Upper lobe of left lung (tissue), 6 donors: ENCODE measurements around the gene ISM2. TPM values are rescaled to one million over a fixed set of nuclear protein-coding genes. Genes with fewer than 3 reads are reported as not detected.
A peak's percentile ranks its signal among the peaks of the same experiment; 100 is the strongest.

Source experiments
- ATAC-seq, 2 donors: fragments of 200-7000 bp; cut with Tn5 transposase; one replicate each; pipeline ENCODE4 v1.9.1; 2022; ENCODE audit warnings: mild to moderate bottlenecking in 2 of 2, moderate library complexity in 2 of 2; ENCODE audit not compliant: low FRiP score in 2 of 2
- DNase-seq, 2 donors: peaks; one replicate each; pipeline ENCODE4 v3.0.0-alpha.2; 2019 to 2020
- H3K27ac ChIP-seq, 4 donors: fragments of 200-600 bp; sonication (generic); one replicate each; pipeline ENCODE4 v1.5.1; 2016 to 2019
- H3K27me3 ChIP-seq, 4 donors: fragments of 200-600 bp; sonication (generic); one replicate each; pipeline ENCODE4 v1.5.1; 2017 to 2019
- H3K36me3 ChIP-seq, 4 donors: fragments of 200-600 bp; sonication (generic); one replicate each; pipeline ENCODE4 v1.5.1; 2016 to 2019
- H3K4me1 ChIP-seq, 4 donors: fragments of 200-600 bp; sonication (generic); one replicate each; pipeline ENCODE4 v1.5.1; 2018 to 2019
- H3K4me3 ChIP-seq, 4 donors: fragments of 200-600 bp; sonication (generic); one replicate each; pipeline ENCODE4 v1.5.1; 2017 to 2019; ENCODE audit warnings: mild to moderate bottlenecking in 2 of 4, moderate library complexity in 1 of 4
- H3K9me3 ChIP-seq, 4 donors: fragments of 200-600 bp; sonication (generic); one replicate each; pipeline ENCODE4 v1.5.1; 2018 to 2019
- EP300 ChIP-seq, 4 donors: sonication (generic); formaldehyde crosslinking; IDR thresholded peaks; one replicate each; pipeline ENCODE4 v1.5.1; 2017; ENCODE audit warnings: antibody characterized with exemption in 4 of 4, control low read depth in 2 of 4
- POLR2A ChIP-seq, 4 donors: fragments of 450-650 bp; IDR thresholded peaks; one replicate each; pipeline ENCODE4 v1.5.1; 2016 to 2017; ENCODE audit warnings: antibody characterized with exemption in 4 of 4, mild to moderate bottlenecking in 2 of 4
- POLR2AphosphoS5 ChIP-seq, 2 donors: sonication (generic); formaldehyde crosslinking; IDR thresholded peaks; one replicate each; pipeline ENCODE4 v1.5.1; 2017; ENCODE audit warnings: antibody characterized with exemption in 2 of 2
- WGBS, 2 donors: methylation state at CpG; one replicate each; pipeline ENCODE4 v1.1.5; 2017 to 2018; 5-methylcytosine and 5-hydroxymethylcytosine counted together
- total RNA-seq, 6 donors: library from RNA; depleted of rRNA in 4 of 6; stranded (reverse); fragments of >200 nt in 4 of 6; gene quantifications; one replicate each; pipeline versions ENCODE4 v1.1.0 to v1.2.1, GENCODE V29; 2016 to 2021
- TF ChIP-seq, protein P1 (sequence below), 6 experiments: fragments of 450-650 bp in 4 of 6; fragments of 200-600 bp in 2 of 6; sonication (generic) in 2 of 6; IDR thresholded peaks; one replicate each; pipeline ENCODE4 v1.5.1; 2016 to 2019; ENCODE audit warnings: antibody characterized with exemption in 6 of 6
- donor health status: DM: no; HTN: no; CAD: no; lungs with moderate emphysema.
- donor health status: DM: no; HTN: yes; CAD: no; lungs with severe emphysema.

The ISM2 gene
- total RNA-seq, 6 donors from 2014 or later, result not detected

DNA sequence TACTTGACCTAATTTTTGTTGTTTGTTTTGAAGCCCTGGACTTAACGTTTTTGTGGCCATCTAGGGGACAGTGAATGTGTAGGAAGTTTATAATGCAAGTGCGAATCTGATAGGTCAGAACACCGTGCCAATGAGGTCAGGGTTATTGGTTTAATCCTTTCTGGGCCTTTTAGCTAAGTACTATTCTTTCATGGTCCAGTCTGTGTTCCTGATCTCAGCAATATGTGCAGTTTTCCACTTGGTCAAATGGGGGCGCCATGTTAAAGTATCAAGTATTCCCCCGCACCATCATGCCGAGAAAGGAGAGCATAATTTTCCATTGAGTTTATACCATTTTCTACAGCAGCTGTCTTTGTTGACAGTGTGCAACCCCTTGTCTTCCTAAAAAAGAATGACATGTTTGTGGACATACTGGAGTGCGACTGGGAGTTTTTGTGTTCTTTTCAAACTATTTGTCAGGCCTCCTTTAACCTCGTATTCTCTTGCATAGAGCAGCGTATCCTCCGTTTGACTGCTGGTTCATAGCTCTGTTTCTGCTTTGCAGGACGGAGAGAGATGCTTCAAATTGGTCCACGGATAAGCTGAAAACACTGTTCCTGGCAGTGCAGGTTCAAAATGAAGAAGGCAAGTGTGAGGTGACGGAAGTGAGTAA is 39.4 kb downstream of the ISM2 start:
- TF ChIP-seq, protein P1, sequence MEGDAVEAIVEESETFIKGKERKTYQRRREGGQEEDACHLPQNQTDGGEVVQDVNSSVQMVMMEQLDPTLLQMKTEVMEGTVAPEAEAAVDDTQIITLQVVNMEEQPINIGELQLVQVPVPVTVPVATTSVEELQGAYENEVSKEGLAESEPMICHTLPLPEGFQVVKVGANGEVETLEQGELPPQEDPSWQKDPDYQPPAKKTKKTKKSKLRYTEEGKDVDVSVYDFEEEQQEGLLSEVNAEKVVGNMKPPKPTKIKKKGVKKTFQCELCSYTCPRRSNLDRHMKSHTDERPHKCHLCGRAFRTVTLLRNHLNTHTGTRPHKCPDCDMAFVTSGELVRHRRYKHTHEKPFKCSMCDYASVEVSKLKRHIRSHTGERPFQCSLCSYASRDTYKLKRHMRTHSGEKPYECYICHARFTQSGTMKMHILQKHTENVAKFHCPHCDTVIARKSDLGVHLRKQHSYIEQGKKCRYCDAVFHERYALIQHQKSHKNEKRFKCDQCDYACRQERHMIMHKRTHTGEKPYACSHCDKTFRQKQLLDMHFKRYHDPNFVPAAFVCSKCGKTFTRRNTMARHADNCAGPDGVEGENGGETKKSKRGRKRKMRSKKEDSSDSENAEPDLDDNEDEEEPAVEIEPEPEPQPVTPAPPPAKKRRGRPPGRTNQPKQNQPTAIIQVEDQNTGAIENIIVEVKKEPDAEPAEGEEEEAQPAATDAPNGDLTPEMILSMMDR (IDR thresholded peaks at IDR 0.05), result peak in 5 of 6 experiments; percentile 34 to 50 (median 39)
- TF ChIP-seq POLR2AphosphoS5 (IDR thresholded peaks at IDR 0.05), result no peak
- WGBS, 2 donors, result 43% methylated on average over 13 of the region's 13 CpGs
- Histone ChIP-seq H3K4me3 (peak overlapping the region; percentile 75 to 99 (median 88)), H3K36me3 (peaks cover 23 to 48% (median 44%) of the 10 kb centered on the region in 4 donors), H3K27me3 (no peaks in the 10 kb centered on the region), H3K4me1 (peaks cover 17 to 26% (median 21%) of the 10 kb centered on the region in 4 donors), H3K9me3 (no peaks in the 10 kb centered on the region), H3K27ac (no peak overlapping the region)
- DNase-seq, result peak in 1 of 2 donors; percentile 65
- no peak for ATAC-seq

DNA sequence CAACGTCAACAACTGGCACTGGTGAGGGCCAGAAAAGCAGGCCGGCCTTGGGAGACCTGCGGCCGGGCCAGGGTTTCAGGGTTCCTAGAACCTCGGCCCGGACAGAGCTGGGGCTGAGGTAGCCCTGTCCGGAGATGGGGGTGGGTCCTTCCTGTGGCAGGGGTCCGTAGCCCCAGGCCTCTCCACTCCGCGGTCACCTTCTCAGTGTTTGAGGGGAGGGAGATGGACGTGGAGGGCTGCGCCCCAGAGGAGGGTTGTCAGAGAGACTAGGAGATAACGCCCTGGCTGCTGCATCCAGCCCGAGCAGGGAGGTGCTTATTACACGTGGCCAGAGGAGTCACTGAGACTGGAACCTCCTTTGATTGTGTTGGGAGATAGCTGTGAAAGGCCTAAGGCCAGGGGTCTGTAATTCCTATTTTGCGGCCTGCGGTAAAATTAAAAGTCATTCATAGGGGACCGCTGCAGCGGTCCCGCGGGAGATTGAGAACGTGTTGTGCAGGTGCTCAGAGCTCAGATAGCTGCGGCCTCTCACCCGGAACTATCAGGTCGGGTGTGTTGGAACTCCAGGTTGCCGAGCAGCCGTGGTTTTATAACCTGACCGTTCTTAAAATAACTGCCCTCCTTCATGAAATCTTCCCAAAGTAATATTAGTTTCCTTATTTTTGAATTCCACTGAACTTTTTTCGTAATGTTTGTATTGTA is 40.2 kb downstream of the ISM2 start:
- DNase-seq, result peak in 1 of 2 donors; percentile 31
- ATAC-seq, result peak; percentile 13 to 49
- 1% methylated on average over 14 to 17 of the region's 29 CpGs for WGBS, 2 donors

DNA sequence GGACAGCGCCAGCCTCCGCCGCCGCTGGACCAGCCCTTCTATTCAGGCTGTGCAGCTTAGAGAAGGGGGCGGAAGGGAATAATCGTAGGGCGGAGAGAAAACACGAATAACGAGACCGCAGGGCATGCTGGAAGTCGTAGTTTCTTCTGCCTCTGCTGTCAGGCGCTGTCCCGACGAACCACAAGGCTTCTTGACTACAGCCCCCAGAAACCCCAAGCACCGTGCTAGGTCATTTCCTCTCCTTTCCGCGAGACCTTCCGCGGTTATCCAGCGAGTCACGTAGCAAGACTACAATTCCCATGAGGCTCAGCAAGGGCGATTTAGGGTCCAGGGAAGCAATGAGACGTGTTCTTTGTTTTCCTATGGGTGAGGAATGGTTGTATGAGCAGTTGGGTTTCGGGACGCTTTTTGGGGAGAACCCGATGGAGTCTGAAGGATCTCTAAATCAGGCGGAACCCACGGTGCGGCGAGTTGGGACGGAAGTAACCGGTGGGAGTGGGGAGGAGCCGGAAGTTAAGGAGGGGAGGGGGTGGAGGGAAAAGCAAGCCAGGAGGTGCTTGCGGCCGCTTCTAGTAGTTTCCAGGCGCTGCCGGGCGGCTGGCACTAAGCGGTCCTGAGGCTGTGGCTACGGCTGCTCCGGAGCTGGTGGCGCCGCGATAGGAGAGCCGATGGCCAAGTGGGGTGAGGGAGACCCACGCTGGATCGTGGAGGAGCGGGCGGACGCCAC is 40.9 kb downstream of the ISM2 start, which contains the start of the genes AHSA1 and VIPAS39:
Gene AHSA1, plus strand, starts transcription at position 572 of the 727 bp plus-strand sequence. Its CDS starts 97 bp downstream, at position 669.
Gene VIPAS39, minus strand, starts transcription at position 80 of the 727 bp plus-strand sequence. CDS start 3,499 bp downstream, outside the sequence.
- TF ChIP-seq, protein P1 (IDR thresholded peaks at IDR 0.05), result no peak
- TF ChIP-seq POLR2A (IDR thresholded peaks at IDR 0.05) (peak in 3 of 4 donors; percentile 53 to 62 (median 59)), POLR2AphosphoS5 (IDR thresholded peaks at IDR 0.05) (peak in 1 of 2 donors; percentile 87), EP300 (IDR thresholded peaks at IDR 0.05) (no peak)
- H3K4me3 ChIP-seq, result peak within 1 kb of the TSS; percentile 75 to 99 (median 88)
- H3K9me3 ChIP-seq, result no peaks in the 10 kb centered on the region
- peaks cover 16 to 44% (median 32%) of the 10 kb centered on the region in 4 donors for H3K36me3 ChIP-seq
- peak; percentile 99 for ATAC-seq
- WGBS, 2 donors, result 0 to 2% methylated on average over 43 to 50 of the region's 50 CpGs
- peaks cover 17 to 26% (median 21%) of the 10 kb centered on the region in 4 donors for H3K4me1 ChIP-seq
- peak within 1 kb of the TSS; percentile 84 to 97 (median 90) for H3K27ac ChIP-seq
- DNase-seq, result peak; percentile 91 to 99
- H3K27me3 ChIP-seq, result no peaks in the 10 kb centered on the region

More for the DNA sequence above, 40.2 kb downstream of the ISM2 start:
- Histone ChIP-seq H3K4me1 (peaks cover 17 to 26% (median 21%) of the 10 kb centered on the region in 4 donors), H3K9me3 (no peaks in the 10 kb centered on the region), H3K36me3 (peaks cover 17 to 44% (median 37%) of the 10 kb centered on the region in 4 donors), H3K27me3 (no peaks in the 10 kb centered on the region), H3K27ac (peak overlapping the region; percentile 84 to 97 (median 90)), H3K4me3 (peak overlapping the region; percentile 75 to 99 (median 88))
- TF ChIP-seq, protein P1 (IDR thresholded peaks at IDR 0.05), result peak in 1 of 6 experiments; percentile 10
- TF ChIP-seq POLR2A (IDR thresholded peaks at IDR 0.05) (peak in 1 of 4 donors; percentile 10), EP300 (IDR thresholded peaks at IDR 0.05) (no peak), POLR2AphosphoS5 (IDR thresholded peaks at IDR 0.05) (no peak)

DNA sequence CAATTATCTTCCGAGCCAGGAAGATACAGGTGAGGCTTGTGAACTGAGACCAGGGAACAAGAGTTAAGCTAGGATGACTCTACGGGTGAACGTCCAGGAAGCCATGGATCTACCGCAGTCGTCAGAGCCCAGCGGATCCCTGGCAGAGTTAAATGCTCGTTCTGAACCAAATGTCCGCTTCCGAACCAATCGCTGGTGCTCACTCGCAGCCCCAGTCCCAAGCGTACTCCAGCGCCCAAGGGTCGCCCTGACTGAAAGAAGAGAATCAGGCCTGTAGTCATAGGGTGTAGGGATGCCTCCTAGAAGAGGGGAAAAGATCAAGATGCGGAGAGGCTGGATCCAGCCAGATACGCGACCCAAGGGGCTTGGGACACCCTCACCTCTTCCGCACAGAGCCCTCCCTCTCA is 41.5 kb downstream of the ISM2 start:
- DNase-seq (no peak), ATAC-seq (peak in 1 of 2 donors; percentile 5)
- TF ChIP-seq POLR2A (IDR thresholded peaks at IDR 0.05) (peak in 2 of 4 donors; percentile 68), EP300 (IDR thresholded peaks at IDR 0.05) (no peak), POLR2AphosphoS5 (IDR thresholded peaks at IDR 0.05) (no peak)
- TF ChIP-seq, protein P1 (IDR thresholded peaks at IDR 0.05), result no peak
- H3K27me3 ChIP-seq, result no peaks in the 10 kb centered on the region
- peak overlapping the region; percentile 84 to 97 (median 90) for H3K27ac ChIP-seq
- peaks cover 11 to 44% (median 27%) of the 10 kb centered on the region in 4 donors for H3K36me3 ChIP-seq
- WGBS, 2 donors, result 0% methylated on average over 16 to 18 of the region's 18 CpGs
- no peaks in the 10 kb centered on the region for H3K9me3 ChIP-seq
- H3K4me3 ChIP-seq, result peak overlapping the region; percentile 75 to 99 (median 80)
- peaks cover 17 to 26% (median 21%) of the 10 kb centered on the region in 4 donors for H3K4me1 ChIP-seq
